Measurements from ENCODE around the gene DPEP2.
"Not testable (repeated sequence)": the region's sequence is repeated elsewhere in the genome, so short reads cannot be mapped to it uniquely, and the experiment has no call there.

Gene DPEP2

DNA sequence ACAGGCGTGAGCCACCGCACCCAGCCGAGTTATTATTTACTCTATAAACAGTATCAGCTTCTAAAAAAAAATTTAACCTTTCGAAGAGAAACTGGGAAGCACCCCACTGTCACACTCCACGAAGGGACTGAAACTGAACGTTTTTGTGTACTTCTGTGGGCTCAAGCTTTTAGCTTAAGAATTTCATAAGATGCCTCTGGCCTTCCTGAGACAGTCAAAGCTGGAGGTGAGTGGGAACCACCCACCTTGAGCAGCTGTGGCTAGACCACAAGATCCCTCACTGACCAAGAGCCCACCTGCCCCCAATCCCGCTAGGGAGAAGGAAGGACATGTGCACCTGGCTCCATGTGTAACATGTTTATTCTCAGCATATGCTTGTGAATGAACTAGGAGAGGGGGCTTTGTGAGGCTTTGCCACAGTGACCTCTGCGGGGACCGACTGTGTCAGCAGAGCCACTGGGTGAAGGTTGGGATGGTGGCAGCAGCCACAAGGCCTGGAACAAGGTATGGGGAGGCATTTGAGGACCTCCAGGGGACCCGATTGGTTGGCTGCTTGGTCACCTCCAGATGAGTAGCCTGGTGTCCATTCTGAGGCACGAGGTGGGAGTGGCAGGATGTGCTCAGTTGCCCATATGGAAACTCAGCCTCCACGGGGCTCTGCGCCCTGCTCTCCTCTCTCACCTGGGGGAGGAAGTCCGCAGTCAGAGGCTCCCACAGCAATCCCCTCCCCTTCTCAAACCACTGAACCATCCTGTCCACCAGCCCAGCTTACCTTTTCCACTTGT, 23.8 kb downstream of the DPEP2 start:
- no peak for DNase-seq

DNA sequence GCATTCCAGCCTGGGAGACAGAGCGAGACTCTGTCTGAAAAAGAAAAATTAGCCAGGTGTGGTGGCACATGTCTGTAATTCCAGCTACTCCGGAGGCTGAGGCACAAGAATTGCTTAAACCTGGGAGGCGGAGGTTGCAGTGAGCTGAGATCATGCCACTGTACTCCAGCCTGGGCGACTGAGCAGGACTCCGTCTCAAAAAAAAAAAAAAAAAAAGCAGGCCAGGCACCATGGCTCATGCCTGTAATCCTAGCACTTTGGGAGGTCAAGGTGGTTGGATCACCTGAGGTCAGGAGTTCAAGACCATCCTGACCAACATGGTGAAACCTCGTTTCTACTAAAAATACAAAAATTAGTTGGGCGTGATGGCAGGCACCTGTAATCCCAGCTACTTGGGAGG, 27.0 kb downstream of the DPEP2 start:
- DNase-seq: not testable (repeated sequence)

DNA sequence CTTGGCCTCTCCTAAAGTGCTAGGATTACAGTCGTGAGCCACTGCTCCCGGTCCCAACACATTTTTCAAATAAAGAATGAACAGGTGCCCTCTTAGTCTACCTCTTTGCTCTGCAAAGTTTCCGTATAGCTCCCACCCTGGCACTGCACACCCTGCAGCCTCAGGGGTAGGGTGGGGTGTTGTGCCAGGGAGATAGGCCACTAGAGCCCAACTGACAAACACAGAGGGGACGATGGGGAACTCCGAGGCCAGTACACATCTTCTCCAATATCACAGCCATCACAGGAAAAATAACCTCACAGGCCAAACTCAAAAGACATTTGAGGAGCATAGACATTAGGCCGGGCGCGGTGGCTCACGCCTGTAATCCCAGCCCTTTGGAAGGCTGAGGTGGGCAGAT, 28.2 kb downstream of the DPEP2 start:
- no peak for DNase-seq

GRCh38 chr16:67969254-67970039, 29.8 kb downstream of the DPEP2 start:
- DNase-seq: peak; percentile 74

DNA sequence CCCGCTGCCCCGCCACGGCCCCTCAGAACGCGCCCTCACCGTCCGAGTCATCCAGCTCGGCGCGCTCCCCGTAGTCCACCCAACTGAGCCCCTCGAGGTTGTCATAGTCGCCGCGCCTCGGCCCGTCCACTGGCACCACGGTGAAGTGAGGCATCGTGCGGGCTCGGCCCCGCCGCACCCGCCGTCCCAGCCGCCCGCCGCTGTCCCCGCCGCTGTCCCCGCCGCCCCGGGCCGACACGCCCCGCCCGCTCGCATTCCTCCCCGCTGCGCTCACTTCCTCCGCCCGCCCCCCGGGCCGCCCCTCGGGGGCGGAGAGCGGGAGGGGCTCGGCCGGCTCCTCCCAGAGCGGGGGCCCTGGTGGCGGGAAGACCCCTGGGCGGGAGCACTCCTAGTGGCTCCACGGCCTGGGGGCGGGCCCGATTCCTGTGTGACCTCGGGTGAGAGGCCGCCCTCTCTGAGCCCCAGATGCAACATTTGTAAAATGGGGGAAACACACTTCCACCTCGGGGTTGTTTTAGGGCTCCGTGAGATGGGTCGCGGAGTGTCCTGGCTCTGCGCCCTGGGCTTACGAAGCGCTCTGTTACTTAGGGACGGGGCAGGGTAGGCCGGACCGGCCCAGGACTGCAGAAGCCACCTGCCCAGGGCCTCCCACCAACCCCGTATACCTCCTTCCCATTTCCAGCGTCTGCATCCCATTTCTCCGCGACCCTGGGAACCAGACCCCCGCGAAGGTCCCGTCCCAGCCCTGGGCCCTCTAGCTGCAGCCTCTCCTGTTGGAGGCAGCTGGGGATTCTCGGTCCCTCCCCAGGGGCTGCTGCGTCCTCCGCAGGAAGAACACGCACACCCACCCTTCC, 30.7 kb downstream of the DPEP2 start, which contains the start of gene SLC12A4:
SLC12A4 (minus strand) TSS at position 238 of the 854 bp plus-strand sequence; CDS start at position 154, 84 bp downstream.
- peak; percentile 90 for DNase-seq

- peak; percentile 62 for DNase-seq
These were observed 31.3 kb downstream of the DPEP2 start for GRCh38 chr16:67967958-67968399.

DNA sequence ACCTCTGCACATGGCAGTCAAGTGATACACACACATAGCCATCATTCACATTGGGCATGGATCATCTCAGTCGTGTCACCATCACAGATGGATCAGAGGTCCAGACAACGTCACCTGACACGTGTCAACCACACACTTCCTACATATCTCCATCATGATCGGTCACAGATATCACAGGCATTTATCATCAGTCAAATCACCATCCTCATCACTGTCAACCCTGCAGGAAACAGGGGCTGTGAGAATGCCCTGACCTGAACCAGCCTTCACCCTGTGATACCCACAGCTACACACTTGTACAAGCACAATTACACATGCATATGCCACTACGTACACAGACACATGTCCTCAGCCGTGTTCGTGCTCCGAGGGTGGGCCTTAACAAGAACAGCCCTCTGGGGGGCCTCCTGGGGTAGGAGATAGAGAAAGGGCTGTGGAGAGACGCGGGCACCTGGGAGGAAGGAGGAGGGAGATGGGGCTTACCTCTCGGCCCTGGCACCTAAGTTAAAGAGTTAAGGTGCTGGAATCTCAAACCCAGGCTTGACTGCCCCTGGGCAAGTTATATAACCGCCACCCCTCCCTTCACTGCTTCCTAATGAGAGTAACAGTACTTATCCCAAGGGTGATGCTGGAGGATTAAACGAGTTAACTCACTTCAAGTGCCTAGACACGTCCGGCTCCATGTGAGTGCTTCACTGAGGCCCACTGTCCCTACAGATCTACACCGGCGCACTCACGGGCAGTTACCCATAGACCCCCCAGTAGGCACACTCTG, 31.9 kb downstream of the DPEP2 start:
- no peak for DNase-seq

- peak; percentile 16 for DNase-seq
These were observed 32.6 kb downstream of the DPEP2 start for GRCh38 chr16:67966549-67967182.

DNA sequence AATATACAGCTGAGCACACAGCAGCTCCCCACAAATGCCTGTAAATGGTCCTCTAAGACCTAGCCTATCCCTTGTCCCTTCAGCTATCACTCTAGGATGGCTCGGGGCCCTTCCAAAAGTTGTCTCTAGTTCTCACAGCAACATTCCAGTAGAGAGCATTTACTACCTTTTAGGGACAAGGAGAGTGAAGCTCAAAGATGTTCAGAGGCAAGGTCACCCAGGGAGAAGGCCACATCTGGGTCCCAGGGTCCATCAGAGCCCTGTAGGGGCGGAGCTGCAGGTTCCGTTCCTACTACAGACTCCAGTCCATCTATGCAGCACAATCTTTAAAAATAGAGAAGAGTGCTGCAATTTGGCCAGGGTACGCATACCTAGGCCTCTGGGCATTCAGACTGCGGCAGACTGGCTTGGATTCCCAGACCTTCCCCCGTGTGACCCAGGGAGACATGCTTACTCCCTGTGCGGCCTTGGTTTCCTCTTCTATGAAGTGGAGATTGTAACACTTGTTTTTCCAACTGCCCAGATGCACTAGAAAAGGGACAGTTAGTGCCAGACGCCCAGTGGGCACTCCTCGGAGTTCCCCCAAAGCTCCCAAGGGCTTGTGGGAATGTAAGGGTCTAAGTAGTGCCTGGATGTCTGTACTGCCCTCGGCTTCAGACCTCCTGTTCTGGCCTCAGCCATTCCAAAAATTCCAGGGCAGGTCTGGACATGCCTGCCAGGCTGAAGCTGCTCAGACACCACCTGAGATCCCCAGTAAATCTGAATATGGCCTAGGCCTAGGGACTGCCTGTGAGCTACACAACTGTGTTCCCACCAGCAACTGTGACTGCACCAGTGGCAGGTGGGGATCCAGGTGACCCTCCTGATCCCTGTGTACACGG, 33.4 kb downstream of the DPEP2 start:
- DNase-seq: no peak

GRCh38 chr16:67964477-67965131, 34.7 kb downstream of the DPEP2 start:
- no peak for DNase-seq

DNA sequence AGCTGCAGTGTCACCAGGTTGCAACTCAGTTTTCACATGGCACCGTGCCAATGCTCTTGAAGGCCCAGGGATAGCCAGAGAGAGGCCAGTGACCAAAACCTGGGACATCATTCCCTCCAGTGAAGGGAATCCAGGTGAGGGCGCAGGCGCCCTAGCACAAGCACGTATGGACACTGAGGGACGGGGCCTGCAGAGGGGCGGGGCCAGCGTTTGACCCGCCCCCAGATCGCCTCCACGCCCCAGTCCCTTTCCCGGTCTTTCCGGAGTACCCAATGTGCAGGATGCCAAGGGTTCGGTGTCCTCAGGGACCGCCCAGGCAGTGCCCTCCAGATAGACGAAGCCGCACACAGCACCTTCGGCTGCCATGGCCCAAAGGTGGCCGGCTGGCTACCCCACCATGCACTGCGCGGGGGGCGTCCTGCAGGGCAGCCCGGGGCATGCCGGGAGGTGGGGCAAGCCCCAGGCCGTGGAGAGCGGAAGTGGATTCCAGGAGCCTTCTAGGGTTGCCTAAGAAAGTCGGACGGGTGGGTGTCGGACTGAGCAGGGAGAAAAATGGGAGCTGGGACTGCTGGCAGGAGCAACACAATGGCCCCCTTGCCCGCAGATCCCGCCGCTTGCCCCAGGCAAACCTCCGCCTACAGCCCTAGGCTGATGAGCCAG, 35.5 kb downstream of the DPEP2 start:
- no peak for DNase-seq

GRCh38 chr16:67963292-67963661, 36.0 kb downstream of the DPEP2 start:
- no peak for DNase-seq

GRCh38 chr16:67962135-67962534, 37.1 kb downstream of the DPEP2 start:
- no peak for DNase-seq

- DNase-seq: no peak
These were observed 37.7 kb downstream of the DPEP2 start for GRCh38 chr16:67961551-67961957.

DNA sequence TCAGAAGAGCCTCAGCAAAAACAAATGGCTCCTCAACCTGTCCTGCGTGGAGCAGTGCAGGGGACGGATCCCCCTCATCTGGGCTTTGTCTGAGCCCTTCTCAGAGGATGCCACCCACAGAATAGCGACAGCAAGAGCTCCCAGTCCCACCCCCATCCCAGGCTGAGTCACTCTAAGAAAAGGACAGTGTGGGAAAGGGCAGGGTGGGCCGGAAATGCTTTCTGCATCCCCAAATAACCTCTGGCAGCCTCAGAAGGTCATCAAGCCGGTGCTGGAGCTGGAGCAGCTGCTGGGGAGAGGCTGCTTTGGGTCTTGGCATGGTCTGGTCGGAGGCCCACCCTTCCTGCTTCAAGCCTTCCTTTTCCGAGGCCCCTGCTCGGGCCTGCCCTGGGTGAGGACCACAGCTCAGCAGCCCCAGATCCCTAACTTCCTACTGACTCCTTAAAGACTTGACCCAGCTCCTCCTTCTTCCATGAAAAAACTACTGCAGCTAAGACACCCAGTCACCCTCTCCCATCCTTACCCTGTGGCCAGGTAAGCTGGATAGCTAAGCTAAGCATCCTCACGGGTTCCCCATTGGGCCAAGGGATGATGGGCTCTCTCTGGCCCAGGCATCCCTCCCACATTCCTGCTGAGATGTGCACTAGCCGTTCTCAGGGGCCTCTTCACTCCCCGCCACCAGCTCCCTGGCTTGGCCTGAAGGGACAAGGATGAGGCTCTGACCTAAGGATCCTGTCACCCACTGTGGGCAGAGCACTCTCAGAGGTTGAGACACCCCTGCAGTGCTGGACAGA, 39.6 kb downstream of the DPEP2 start:
- no peak for DNase-seq

GRCh38 chr16:67957622-67958021, 41.7 kb downstream of the DPEP2 start:
- no peak for DNase-seq

GRCh38 chr16:67954421-67955196, 44.7 kb downstream of the DPEP2 start:
- DNase-seq: no peak
